ENCODE data around the gene ERP27.

- no peak for TF ChIP-seq CTCF (conservative IDR thresholded peaks at IDR 0.05 in 1 of 2, IDR thresholded peaks at IDR 0.05 in 1 of 2; ENCODE audit: low read depth in 1 of 2, low read length in 2 of 2)
- no peak for TF ChIP-seq EZH2 (IDR thresholded peaks at IDR 0.05; ENCODE audit: low read length, missing control alignments)
Observed at GRCh38 chr12:14959126-14959440, 20.7 kb upstream of the ERP27 start.

Data from fibroblast of lung (primary cell).